ENCODE data around the gene ERBB4. TPM values are rescaled to one million over a fixed set of nuclear protein-coding genes. Genes with fewer than 3 reads are reported as not detected.
"Not testable (repeated sequence)": the region's sequence is repeated elsewhere in the genome, so short reads cannot be mapped to it uniquely, and the experiment has no call there.

The ERBB4 gene
- total RNA-seq, 1 donor from 2014 or later: 10.2 TPM

- Mint-ChIP-seq H3K27ac (ENCODE audit: unreplicated experiment) (no peak overlapping the region), H3K4me1 (peaks cover 3% of the 10 kb centered on the region), H3K27me3 (ENCODE audit: low read depth) (no peaks in the 10 kb centered on the region), H3K4me3 (no peak overlapping the region), H3K36me3 (ENCODE audit: low read depth) (peaks cover 2% of the 10 kb centered on the region), H3K9me3 (peaks cover 5% of the 10 kb centered on the region)
- TF ChIP-seq CTCF (conservative IDR thresholded peaks at IDR 0.05): no peak
- DNase-seq (ENCODE audit: low read depth, low spot score): no peak
Observed at GRCh38 chr2:212195626-212196025, 343.0 kb downstream of the ERBB4 start.

- peaks cover 2% of the 10 kb centered on the region for H3K36me3 Mint-ChIP-seq (ENCODE audit: low read depth)
- no peak overlapping the region for H3K27ac Mint-ChIP-seq (ENCODE audit: unreplicated experiment)
- H3K4me3 Mint-ChIP-seq: no peak overlapping the region
- peaks cover 3% of the 10 kb centered on the region for H3K4me1 Mint-ChIP-seq
- TF ChIP-seq CTCF (conservative IDR thresholded peaks at IDR 0.05): no peak
- H3K9me3 Mint-ChIP-seq: peaks cover 5% of the 10 kb centered on the region
- no peak for DNase-seq (ENCODE audit: low read depth, low spot score)
- no peaks in the 10 kb centered on the region for H3K27me3 Mint-ChIP-seq (ENCODE audit: low read depth)
Observed at GRCh38 chr2:212194396-212194795, 344.2 kb downstream of the ERBB4 start.

GRCh38 chr2:212193803-212194202 is 344.8 kb downstream of the ERBB4 start:
- peaks cover 2% of the 10 kb centered on the region for H3K36me3 Mint-ChIP-seq (ENCODE audit: low read depth)
- TF ChIP-seq CTCF (conservative IDR thresholded peaks at IDR 0.05): no peak
- H3K27me3 Mint-ChIP-seq (ENCODE audit: low read depth): no peaks in the 10 kb centered on the region
- H3K9me3 Mint-ChIP-seq: peaks cover 5% of the 10 kb centered on the region
- no peak overlapping the region for H3K4me3 Mint-ChIP-seq
- no peak for DNase-seq (ENCODE audit: low read depth, low spot score)
- no peak overlapping the region for H3K27ac Mint-ChIP-seq (ENCODE audit: unreplicated experiment)
- peaks cover 3% of the 10 kb centered on the region for H3K4me1 Mint-ChIP-seq

GRCh38 chr2:212193056-212193455 is 345.5 kb downstream of the ERBB4 start:
- H3K27me3 Mint-ChIP-seq (ENCODE audit: low read depth): no peaks in the 10 kb centered on the region
- peaks cover 5% of the 10 kb centered on the region for H3K9me3 Mint-ChIP-seq
- DNase-seq (ENCODE audit: low read depth, low spot score): no peak
- H3K27ac Mint-ChIP-seq (ENCODE audit: unreplicated experiment): no peak overlapping the region
- peaks cover 3% of the 10 kb centered on the region for H3K4me1 Mint-ChIP-seq
- no peak overlapping the region for H3K4me3 Mint-ChIP-seq
- no peak for TF ChIP-seq CTCF (conservative IDR thresholded peaks at IDR 0.05)
- H3K36me3 Mint-ChIP-seq (ENCODE audit: low read depth): peaks cover 2% of the 10 kb centered on the region

GRCh38 chr2:212191438-212191837 is 347.2 kb downstream of the ERBB4 start:
- H3K4me1 Mint-ChIP-seq; H3K9me3 Mint-ChIP-seq; H3K27me3 Mint-ChIP-seq (ENCODE audit: low read depth); H3K27ac Mint-ChIP-seq (ENCODE audit: unreplicated experiment); H3K36me3 Mint-ChIP-seq (ENCODE audit: low read depth); DNase-seq (ENCODE audit: low read depth, low spot score); H3K4me3 Mint-ChIP-seq: not testable (repeated sequence)

- no peak for TF ChIP-seq CTCF (conservative IDR thresholded peaks at IDR 0.05)
- Mint-ChIP-seq H3K9me3 (no peaks in the 10 kb centered on the region), H3K36me3 (ENCODE audit: low read depth) (no peaks in the 10 kb centered on the region), H3K27ac (ENCODE audit: unreplicated experiment) (no peak overlapping the region), H3K4me1 (no peaks in the 10 kb centered on the region), H3K27me3 (ENCODE audit: low read depth) (no peaks in the 10 kb centered on the region), H3K4me3 (no peak overlapping the region)
- DNase-seq (ENCODE audit: low read depth, low spot score): no peak
Observed at GRCh38 chr2:212186166-212186565, 352.4 kb downstream of the ERBB4 start.
